NCI-H345 (cell line): ENCODE results near the gene ADGRG7.

Experiments used
- DNase-seq: peaks from one replicate; lab custom pipeline; 2025; lab: John Stamatoyannopoulos, UW

The ADGRG7 gene

GRCh38 chr3:100602506-100603444, 6.6 kb upstream of the ADGRG7 start:
- DNase-seq: peak; percentile 10

- peak; percentile 5 for DNase-seq
Measured at GRCh38 chr3:100603469-100603868, 5.9 kb upstream of the ADGRG7 start.

GRCh38 chr3:100605358-100605757, 4.0 kb upstream of the ADGRG7 start:
- DNase-seq: no peak

- DNase-seq: no peak
Measured at GRCh38 chr3:100606894-100607512, 2.4 kb upstream of the ADGRG7 start.

GRCh38 chr3:100609963-100610362, 562 bp downstream of the ADGRG7 start:
- no peak for DNase-seq

GRCh38 chr3:100611221-100611620, 1.8 kb downstream of the ADGRG7 start:
- no peak for DNase-seq

GRCh38 chr3:100613721-100614390, 4.5 kb downstream of the ADGRG7 start:
- no peak for DNase-seq

GRCh38 chr3:100614941-100615340, 5.5 kb downstream of the ADGRG7 start:
- DNase-seq: no peak

- no peak for DNase-seq
Measured at GRCh38 chr3:100615684-100616083, 6.3 kb downstream of the ADGRG7 start.

- DNase-seq: no peak
Measured at GRCh38 chr3:100621251-100621650, 11.8 kb downstream of the ADGRG7 start.

- DNase-seq: no peak
Measured at GRCh38 chr3:100627491-100627890, 18.1 kb downstream of the ADGRG7 start.

GRCh38 chr3:100629421-100630127, 20.2 kb downstream of the ADGRG7 start:
- DNase-seq: no peak

- no peak for DNase-seq
Measured at GRCh38 chr3:100630664-100631063, 21.3 kb downstream of the ADGRG7 start.

GRCh38 chr3:100631236-100631635, 21.8 kb downstream of the ADGRG7 start:
- DNase-seq: no peak

GRCh38 chr3:100634493-100635272, 25.3 kb downstream of the ADGRG7 start:
- peak; percentile 6 for DNase-seq

GRCh38 chr3:100635273-100635701, 25.9 kb downstream of the ADGRG7 start:
- DNase-seq: no peak

- DNase-seq: no peak
Measured at GRCh38 chr3:100637197-100637631, 27.8 kb downstream of the ADGRG7 start.

- no peak for DNase-seq
Measured at GRCh38 chr3:100640633-100641032, 31.2 kb downstream of the ADGRG7 start.

- no peak for DNase-seq
Measured at GRCh38 chr3:100641471-100642032, 32.2 kb downstream of the ADGRG7 start.

GRCh38 chr3:100645913-100646312, 36.5 kb downstream of the ADGRG7 start:
- no peak for DNase-seq

- no peak for DNase-seq
Measured at GRCh38 chr3:100647171-100647570, 37.8 kb downstream of the ADGRG7 start.
